T-cell (primary cell): Measurements from ENCODE around the gene APOBEC3A. TPM values are rescaled to one million over a fixed set of nuclear protein-coding genes. Genes with fewer than 3 reads are reported as not detected.
"Not testable (repeated sequence)": the region's sequence is repeated elsewhere in the genome, so short reads cannot be mapped to it uniquely, and the experiment has no call there.

Experiments
- ATAC-seq, 4 experiments: fragments of 200-7000 bp in 3 of 4; fragments of 150-1000 bp in 1 of 4; cut with Tn5 transposase; replicated peaks in 1 of 4; 1 replicate in 3 of 4; 2 replicates in 1 of 4; pipeline ENCODE4 v1.10.0; 2021; ENCODE audit warnings: moderate library complexity in 3 of 4, mild to moderate bottlenecking in 2 of 4, moderate number of reproducible peaks in 1 of 4
- CTCF ChIA-PET, 2 donors: fragments of 300-600 bp; sonication (Branson Sonifier 250); formaldehyde crosslinking; loops; one replicate each; lab custom pipeline; 2022; ENCODE audit warnings: antibody characterized with exemption in 2 of 2; lab: Charles Lee
- POLR2A ChIA-PET, 2 donors: fragments of 300-600 bp; sonication (Branson Sonifier 250); formaldehyde crosslinking; loops; one replicate each; lab custom pipeline; 2022; ENCODE audit warnings: antibody characterized with exemption in 2 of 2; lab: Charles Lee
- DNase-seq, 35 experiments: peaks; one replicate each; pipeline versions ENCODE4 v3.0.0 to v3.0.0-alpha.2; 2013 to 2023
- H3K27ac ChIP-seq: one replicate; pipeline ENCODE4 v1.5.1; 2013; ENCODE audit warnings: low read length
- H3K27me3 ChIP-seq, 2 experiments: replicated peaks in 1 of 2; 1 replicate in 1 of 2; 2 replicates in 1 of 2; pipeline versions ENCODE4 v1.6.1 to v1.7.0; 2013; ENCODE audit warnings: low read length in 1 of 2, mixed read lengths in 1 of 2; ENCODE audit not compliant: control insufficient read depth in 2 of 2, insufficient read depth in 2 of 2; ENCODE audit errors: extremely low read depth in 1 of 2
- H3K36me3 ChIP-seq, 2 donors: 1 replicate in 1 of 2; 2 replicates in 1 of 2; pipeline versions ENCODE4 v1.6.1 to v1.7.0; 2013; ENCODE audit warnings: low read length in 1 of 2; ENCODE audit not compliant: control insufficient read depth in 2 of 2, insufficient read depth in 1 of 2; ENCODE audit errors: extremely low read depth in 1 of 2
- H3K4me1 ChIP-seq, 2 experiments: 1 replicate in 1 of 2; 2 replicates in 1 of 2; pipeline versions ENCODE4 v1.6.1 to v1.7.0; 2013; ENCODE audit warnings: low read length in 2 of 2, mixed read lengths in 1 of 2; ENCODE audit not compliant: insufficient read depth in 2 of 2, control insufficient read depth in 1 of 2; ENCODE audit errors: extremely low read depth in 1 of 2
- H3K4me3 ChIP-seq, 2 donors: 1 replicate in 1 of 2; 2 replicates in 1 of 2; pipeline versions ENCODE4 v1.5.1 to v1.7.0; 2013; ENCODE audit warnings: mild to moderate bottlenecking in 2 of 2, low read length in 1 of 2, moderate library complexity in 1 of 2; ENCODE audit not compliant: control insufficient read depth in 1 of 2; ENCODE audit errors: extremely low read depth in 1 of 2
- H3K9me3 ChIP-seq: 2 replicates; pipeline ENCODE4 v1.7.0; 2013
- H3K27ac Mint-ChIP-seq, 2 donors: one replicate each; pipeline ENCODE4 v1.8.0; 2020 to 2021; ENCODE audit warnings: mild to moderate bottlenecking in 2 of 2, mixed read lengths in 2 of 2
- H3K27me3 Mint-ChIP-seq, 2 donors: one replicate each; pipeline ENCODE4 v1.8.0; 2021 to 2022; ENCODE audit warnings: mixed read lengths in 2 of 2
- H3K36me3 Mint-ChIP-seq: one replicate; pipeline ENCODE4 v1.8.0; 2021; ENCODE audit warnings: mixed read lengths
- H3K4me1 Mint-ChIP-seq, 3 donors: one replicate each; pipeline ENCODE4 v1.8.0; 2020 to 2022; ENCODE audit warnings: mixed read lengths in 3 of 3, mild to moderate bottlenecking in 1 of 3
- H3K4me3 Mint-ChIP-seq, 3 donors: one replicate each; pipeline ENCODE4 v1.8.0; 2020 to 2022; ENCODE audit warnings: mild to moderate bottlenecking in 3 of 3, mixed read lengths in 3 of 3, moderate library complexity in 3 of 3
- H3K9me3 Mint-ChIP-seq, 3 donors: one replicate each; pipeline ENCODE4 v1.8.0; 2020 to 2022; ENCODE audit warnings: mixed read lengths in 3 of 3
- WGBS: methylation state at CpG from one replicate; pipeline ENCODE4 v1.1.5; 2013; ENCODE audit warnings: missing lambda C conversion rate; ENCODE audit not compliant: insufficient coverage; 5-methylcytosine and 5-hydroxymethylcytosine counted together
- total RNA-seq, 35 experiments: library from RNA in 6 of 35; stranded (reverse) in 6 of 35; fragments of 120-200 nt in 1 of 35; gene quantifications; one replicate each; pipeline versions ENCODE4 v1.2.1 to v1.2.4 and lab custom pipeline; 2013 to 2026

The APOBEC3A gene
- total RNA-seq, 5 donors from 2014 or later (not counting 1 experiment from before 2014, with no cell fraction given) = not detected

- H3K9me3 ChIP-seq, H3K36me3 Mint-ChIP-seq, H3K27ac ChIP-seq, H3K27me3 Mint-ChIP-seq, H3K9me3 Mint-ChIP-seq, CTCF ChIA-PET, DNase-seq, H3K4me3 Mint-ChIP-seq, H3K36me3 ChIP-seq, POLR2A ChIA-PET, H3K27ac Mint-ChIP-seq, H3K4me3 ChIP-seq, ATAC-seq: not testable (repeated sequence)
- peaks cover 0 to 40% of the 10 kb centered on the region in 2 experiments for H3K27me3 ChIP-seq
- 94% methylated on average over 4 of the region's 4 CpGs for WGBS
- peaks cover 5 to 20% of the 10 kb centered on the region in 2 experiments for H3K4me1 ChIP-seq
- peaks cover 11 to 16% (median 12%) of the 10 kb centered on the region in 3 donors for H3K4me1 Mint-ChIP-seq
These were observed 19.9 kb downstream of the APOBEC3A start for GRCh38 chr22:38977289-38977688.

- H3K4me1 Mint-ChIP-seq = peaks cover 23 to 32% (median 29%) of the 10 kb centered on the region in 3 donors
- H3K36me3 Mint-ChIP-seq, H3K36me3 ChIP-seq, H3K27me3 Mint-ChIP-seq, H3K4me3 ChIP-seq, H3K9me3 ChIP-seq, H3K27ac Mint-ChIP-seq, H3K9me3 Mint-ChIP-seq, DNase-seq, H3K27ac ChIP-seq, ATAC-seq, POLR2A ChIA-PET, H3K4me3 Mint-ChIP-seq: not testable (repeated sequence)
- peaks cover 0 to 16% of the 10 kb centered on the region in 2 experiments for H3K27me3 ChIP-seq
- 78% methylated on average over 7 of the region's 10 CpGs for WGBS
- peaks cover 7 to 33% of the 10 kb centered on the region in 2 experiments for H3K4me1 ChIP-seq
- CTCF ChIA-PET = interaction anchor here (0.7 kb wide), 2 partner anchors 430 to 469 kb away, joined by 3 read pairs; no protein-coding TSS in a partner anchor
These were observed 23.2 kb downstream of the APOBEC3A start for GRCh38 chr22:38980587-38980986.

- Histone ChIP-seq H3K36me3 (no peaks in the 10 kb centered on the region), H3K9me3 (no peaks in the 10 kb centered on the region), H3K4me3 (peak overlapping the region in 1 of 2 donors; percentile 36), H3K4me1 (peaks cover 7 to 39% of the 10 kb centered on the region in 2 experiments), H3K27me3 (peaks cover 0 to 13% of the 10 kb centered on the region in 2 experiments), H3K27ac (no peak overlapping the region)
- peak overlapping the region; percentile 71 to 79 (median 79) for H3K4me3 Mint-ChIP-seq
- H3K27ac Mint-ChIP-seq = peak overlapping the region in 1 of 2 donors; percentile 11
- WGBS = 63% methylated on average over 14 of the region's 27 CpGs
- no peaks in the 10 kb centered on the region for H3K36me3 Mint-ChIP-seq
- H3K4me1 Mint-ChIP-seq = peaks cover 25 to 39% (median 35%) of the 10 kb centered on the region in 3 donors
- peaks cover 0 to 4% of the 10 kb centered on the region in 2 donors for H3K27me3 Mint-ChIP-seq
- peak in 3 of 35 experiments; percentile 24 to 33 (median 29) for DNase-seq
- H3K9me3 Mint-ChIP-seq = peaks cover 0 to 3% (median 3%) of the 10 kb centered on the region in 3 donors
- POLR2A ChIA-PET = no interaction called here
- CTCF ChIA-PET = interaction anchor here (0.6 to 0.7 kb wide), 3 partner anchors 27 to 470 kb away, joined by 3 read pairs; no protein-coding TSS in a partner anchor
- ATAC-seq = peak; percentile 5 to 26 (median 16)
These were observed 23.9 kb downstream of the APOBEC3A start for GRCh38 chr22:38981005-38981991.

- ChIA-PET CTCF (interaction anchor here in 1 of 2 donors (0.6 kb wide), 1 partner anchor 28 kb away, joined by 3 read pairs; no protein-coding TSS in a partner anchor), POLR2A (no interaction called here)
- no peaks in the 10 kb centered on the region for H3K36me3 ChIP-seq
- Mint-ChIP-seq H3K27ac (peak within 1 kb of the TSS; percentile 61 to 78), H3K4me3 (peak within 1 kb of the TSS; percentile 71 to 79 (median 79)), H3K4me1 (peaks cover 25 to 47% (median 36%) of the 10 kb centered on the region in 3 donors), H3K27me3 (no peaks in the 10 kb centered on the region), H3K9me3 (peaks cover 0 to 3% (median 3%) of the 10 kb centered on the region in 3 donors), H3K36me3 (no peaks in the 10 kb centered on the region)
- DNase-seq (peak; percentile 22 to 76 (median 49)), ATAC-seq (peak; percentile 46 to 70 (median 54))
- H3K27ac ChIP-seq = no peak within 1 kb of the TSS
- H3K4me3 ChIP-seq = peak within 1 kb of the TSS in 1 of 2 donors; percentile 36
- peaks cover 7 to 42% of the 10 kb centered on the region in 2 experiments for H3K4me1 ChIP-seq
- WGBS = 31% methylated on average over 15 of the region's 16 CpGs
- H3K27me3 ChIP-seq = peaks cover 0 to 13% of the 10 kb centered on the region in 2 experiments
- no peaks in the 10 kb centered on the region for H3K9me3 ChIP-seq
These were observed 24.9 kb downstream of the APOBEC3A start, which contains the start of gene APOBEC3B for GRCh38 chr22:38981992-38982927. TSS of gene APOBEC3B (plus strand) at chr22:38982347. CDS start at chr22:38982454, 107 bp downstream.

GRCh38 chr22:38984224-38984623 is 26.8 kb downstream of the APOBEC3A start:
- no peak for ATAC-seq
- CTCF ChIA-PET = interaction anchor here (0.7 to 1.0 kb wide), 3 partner anchors 10 to 45 kb away, joined by 3 to 6 read pairs (median 3); no protein-coding TSS in a partner anchor
- H3K4me1 ChIP-seq = peaks cover 7 to 55% of the 10 kb centered on the region in 2 experiments
- H3K36me3 Mint-ChIP-seq = no peaks in the 10 kb centered on the region
- peak overlapping the region; percentile 76 for H3K27ac ChIP-seq
- peak overlapping the region; percentile 16 to 65 for H3K27ac Mint-ChIP-seq
- H3K36me3 ChIP-seq = no peaks in the 10 kb centered on the region
- peaks cover 0 to 3% (median 3%) of the 10 kb centered on the region in 3 donors for H3K9me3 Mint-ChIP-seq
- no peak overlapping the region for H3K4me3 Mint-ChIP-seq
- no peak for DNase-seq
- no peak overlapping the region for H3K4me3 ChIP-seq
- no peaks in the 10 kb centered on the region for H3K27me3 Mint-ChIP-seq
- H3K4me1 Mint-ChIP-seq = peaks cover 26 to 64% (median 53%) of the 10 kb centered on the region in 3 donors
- POLR2A ChIA-PET = interaction anchor here (0.6 to 0.7 kb wide), 4 partner anchors 21 to 1246 kb away, joined by 3 to 7 read pairs (median 5); no protein-coding TSS in a partner anchor
- 100% methylated on average over 1 of the region's 2 CpGs for WGBS
- no peaks in the 10 kb centered on the region for H3K9me3 ChIP-seq
- H3K27me3 ChIP-seq = peaks cover 0 to 6% of the 10 kb centered on the region in 2 experiments
